HepG2 (cell line): Measurements from ENCODE around the gene KCNF1. TPM values are rescaled to one million over a fixed set of nuclear protein-coding genes. Genes with fewer than 3 reads are reported as not detected.
A peak's percentile ranks its signal among the peaks of the same experiment; 100 is the strongest.

ENCODE experiments used
- EEA1 ChIP-seq: sonication (generic); formaldehyde crosslinking; IDR thresholded peaks from 2 replicates; pipeline ENCODE4 v1.5.1; 2020; ENCODE audit warnings: mild to moderate bottlenecking, missing genetic modification reagents, borderline replicate concordance
- FOXM1 ChIP-seq: sonication (generic); formaldehyde crosslinking; IDR thresholded peaks from 2 replicates; pipeline ENCODE4 v1.5.0; 2020; ENCODE audit warnings: missing genetic modification reagents
- GLI4 ChIP-seq: sonication (generic); formaldehyde crosslinking; IDR thresholded peaks from 2 replicates; pipeline ENCODE4 v1.5.1; 2020; ENCODE audit warnings: missing genetic modification reagents, mild to moderate bottlenecking, moderate library complexity, borderline replicate concordance
- GTF2F1 ChIP-seq: fragments of 150-350 bp; IDR thresholded peaks from 2 replicates; pipeline ENCODE4 v1.6.1; 2014; ENCODE audit warnings: low read length
- KLF13 ChIP-seq: sonication (generic); formaldehyde crosslinking; IDR thresholded peaks from 2 replicates; pipeline ENCODE4 v1.4.0; 2020; ENCODE audit warnings: mild to moderate bottlenecking, missing genetic modification reagents
- KLF15 ChIP-seq: sonication (generic); formaldehyde crosslinking; IDR thresholded peaks from 2 replicates; pipeline ENCODE4 v1.8.1; 2023; ENCODE audit warnings: borderline replicate concordance, mild to moderate bottlenecking, inconsistent platforms, missing genetic modification reagents, mixed read lengths
- NCOA1 ChIP-seq: sonication (generic); formaldehyde crosslinking; IDR thresholded peaks from 2 replicates; pipeline ENCODE4 v1.9.0; 2021; ENCODE audit warnings: missing genetic modification reagents
- PCBP1 ChIP-seq: fragments of 200-400 bp; formaldehyde crosslinking; IDR thresholded peaks from 2 replicates; pipeline ENCODE4 v1.6.1; 2017; ENCODE audit warnings: mild to moderate bottlenecking, low read depth, low read length, borderline replicate concordance
- ZNF263 ChIP-seq: sonication (generic); formaldehyde crosslinking; IDR thresholded peaks from 2 replicates; pipeline ENCODE4 v1.4.0; 2020; ENCODE audit warnings: missing genetic modification reagents
- ZNF326 ChIP-seq: sonication (generic); formaldehyde crosslinking; IDR thresholded peaks from 2 replicates; pipeline ENCODE4 v1.4.0; 2020; ENCODE audit warnings: missing genetic modification reagents, borderline replicate concordance
- ZNF501 ChIP-seq: sonication (generic); formaldehyde crosslinking; IDR thresholded peaks from 2 replicates; pipeline ENCODE4 v1.5.1; 2020; ENCODE audit warnings: mild to moderate bottlenecking, moderate library complexity, missing genetic modification reagents
- ZNF569 ChIP-seq: sonication (generic); formaldehyde crosslinking; IDR thresholded peaks from 2 replicates; pipeline ENCODE4 v1.5.0; 2020; ENCODE audit warnings: mild to moderate bottlenecking, missing genetic modification reagents, moderate library complexity, borderline replicate concordance
- ZSCAN29 ChIP-seq: sonication (generic); formaldehyde crosslinking; conservative IDR thresholded peaks from 2 replicates; pipeline ENCODE4 v1.4.0; 2020; ENCODE audit warnings: mild to moderate bottlenecking, missing genetic modification reagents
- polyA plus RNA-seq, 8 experiments: library from polyadenylated mRNA; depleted of rRNA in 3 of 8; stranded (reverse) in 7 of 8; unstranded in 1 of 8; fragments of >200 nt; fragmentation: Illumina TruSeq in 4 of 8; extraction: Trizol in 4 of 8; gene quantifications; 2 replicates each; pipeline versions ENCODE4 v1.2.1 to v1.2.3, GENCODE V29; 2011 to 2016; ENCODE audit warnings: low read depth in 4 of 8, missing spikeins in 1 of 8, mixed read lengths in 1 of 8; ENCODE audit not compliant: insufficient read depth in 1 of 8
- total RNA-seq, 5 experiments: library from RNA; depleted of rRNA; stranded (reverse); fragments of >200 nt; fragmentation: Illumina TruSeq; extraction: Trizol; gene quantifications; 2 replicates each; pipeline ENCODE4 v1.2.3, GENCODE V29; 2016; ENCODE audit warnings: low read depth in 1 of 5
- TF ChIP-seq, protein P1 (sequence below): IDR thresholded peaks from 2 replicates; pipeline ENCODE4 v1.6.1; 2016; ENCODE audit warnings: mild to moderate bottlenecking
- TF ChIP-seq, protein P2 (sequence below): sonication (generic); formaldehyde crosslinking; IDR thresholded peaks from 2 replicates; pipeline ENCODE4 v1.9.0; 2021; ENCODE audit warnings: missing genetic modification reagents, borderline replicate concordance
- TF ChIP-seq, protein P3 (sequence below): sonication (generic); formaldehyde crosslinking; IDR thresholded peaks from 2 replicates; pipeline ENCODE4 v1.5.1; 2020; ENCODE audit warnings: mild to moderate bottlenecking, moderate library complexity, missing genetic modification reagents
- TF ChIP-seq, protein P4 (sequence below): IDR thresholded peaks from 2 replicates; pipeline ENCODE4 v1.6.1; 2016; ENCODE audit warnings: low read depth, missing genetic modification reagents, missing compliant biosample characterization

Gene KCNF1
- total and polyA plus RNA-seq, 2 of the 13 experiments (the other 11 are each of a cell fraction or from before 2014, with no cell fraction given), result 0.09 to 0.12 TPM

DNA sequence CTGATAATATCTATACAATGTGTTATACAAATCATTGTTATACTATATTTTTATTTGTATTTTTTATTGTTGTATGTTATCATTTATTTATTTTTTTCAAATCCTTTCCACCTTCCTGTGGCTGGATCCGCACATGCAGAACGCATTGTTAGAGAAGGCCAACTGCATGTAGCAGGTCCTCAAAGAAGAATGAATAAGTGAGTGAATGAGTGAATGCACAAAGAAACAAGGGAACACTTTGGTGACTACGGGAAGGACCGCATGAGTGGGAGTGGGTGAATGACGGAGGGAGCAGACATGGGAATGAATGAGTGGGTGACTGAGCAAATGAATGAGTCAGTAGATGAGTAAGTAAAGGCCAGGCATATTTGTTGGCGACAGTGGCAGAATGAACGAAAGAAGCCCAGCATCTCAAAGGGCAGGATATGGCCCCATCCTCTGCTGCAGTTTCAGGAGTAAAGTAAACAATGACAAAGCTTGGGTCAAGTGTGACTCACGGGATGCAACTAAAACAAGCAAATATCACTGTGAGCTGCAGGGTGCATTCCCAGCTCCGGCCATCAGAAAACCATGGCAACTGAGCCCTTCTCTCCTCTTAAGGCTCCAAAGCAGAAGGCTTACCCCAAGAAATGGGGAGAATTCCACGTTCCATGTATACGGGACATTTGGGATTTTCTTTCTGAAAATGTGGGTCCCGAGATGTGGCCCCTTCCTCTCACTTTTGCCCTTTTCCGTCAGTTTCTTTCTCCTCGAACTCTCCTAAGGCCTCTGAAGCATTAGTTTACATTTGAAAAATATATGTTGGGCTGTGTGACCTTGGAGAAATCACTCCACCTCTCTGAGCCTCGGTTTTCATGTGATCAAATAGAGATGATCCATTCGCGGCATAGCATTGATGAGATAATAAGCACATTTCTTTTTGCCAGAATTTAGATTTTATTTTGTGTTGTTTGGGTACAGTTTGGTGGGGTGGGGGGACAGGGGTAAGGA is 24.5 kb downstream of the KCNF1 start (continued):
- TF ChIP-seq GLI4 (CRISPR knock-in tag), result no peak
- TF ChIP-seq, protein P1, sequence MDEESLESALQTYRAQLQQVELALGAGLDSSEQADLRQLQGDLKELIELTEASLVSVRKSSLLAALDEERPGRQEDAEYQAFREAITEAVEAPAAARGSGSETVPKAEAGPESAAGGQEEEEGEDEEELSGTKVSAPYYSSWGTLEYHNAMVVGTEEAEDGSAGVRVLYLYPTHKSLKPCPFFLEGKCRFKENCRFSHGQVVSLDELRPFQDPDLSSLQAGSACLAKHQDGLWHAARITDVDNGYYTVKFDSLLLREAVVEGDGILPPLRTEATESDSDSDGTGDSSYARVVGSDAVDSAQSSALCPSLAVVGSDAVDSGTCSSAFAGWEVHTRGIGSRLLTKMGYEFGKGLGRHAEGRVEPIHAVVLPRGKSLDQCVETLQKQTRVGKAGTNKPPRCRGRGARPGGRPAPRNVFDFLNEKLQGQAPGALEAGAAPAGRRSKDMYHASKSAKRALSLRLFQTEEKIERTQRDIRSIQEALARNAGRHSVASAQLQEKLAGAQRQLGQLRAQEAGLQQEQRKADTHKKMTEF (CRISPR knock-in tag), result peak; percentile 88
- no peak for TF ChIP-seq KLF15 (CRISPR knock-in tag)
- no peak for TF ChIP-seq PCBP1
- TF ChIP-seq, protein P2, sequence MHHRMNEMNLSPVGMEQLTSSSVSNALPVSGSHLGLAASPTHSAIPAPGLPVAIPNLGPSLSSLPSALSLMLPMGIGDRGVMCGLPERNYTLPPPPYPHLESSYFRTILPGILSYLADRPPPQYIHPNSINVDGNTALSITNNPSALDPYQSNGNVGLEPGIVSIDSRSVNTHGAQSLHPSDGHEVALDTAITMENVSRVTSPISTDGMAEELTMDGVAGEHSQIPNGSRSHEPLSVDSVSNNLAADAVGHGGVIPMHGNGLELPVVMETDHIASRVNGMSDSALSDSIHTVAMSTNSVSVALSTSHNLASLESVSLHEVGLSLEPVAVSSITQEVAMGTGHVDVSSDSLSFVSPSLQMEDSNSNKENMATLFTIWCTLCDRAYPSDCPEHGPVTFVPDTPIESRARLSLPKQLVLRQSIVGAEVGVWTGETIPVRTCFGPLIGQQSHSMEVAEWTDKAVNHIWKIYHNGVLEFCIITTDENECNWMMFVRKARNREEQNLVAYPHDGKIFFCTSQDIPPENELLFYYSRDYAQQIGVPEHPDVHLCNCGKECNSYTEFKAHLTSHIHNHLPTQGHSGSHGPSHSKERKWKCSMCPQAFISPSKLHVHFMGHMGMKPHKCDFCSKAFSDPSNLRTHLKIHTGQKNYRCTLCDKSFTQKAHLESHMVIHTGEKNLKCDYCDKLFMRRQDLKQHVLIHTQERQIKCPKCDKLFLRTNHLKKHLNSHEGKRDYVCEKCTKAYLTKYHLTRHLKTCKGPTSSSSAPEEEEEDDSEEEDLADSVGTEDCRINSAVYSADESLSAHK (CRISPR knock-in tag), result no peak
- TF ChIP-seq, protein P3, sequence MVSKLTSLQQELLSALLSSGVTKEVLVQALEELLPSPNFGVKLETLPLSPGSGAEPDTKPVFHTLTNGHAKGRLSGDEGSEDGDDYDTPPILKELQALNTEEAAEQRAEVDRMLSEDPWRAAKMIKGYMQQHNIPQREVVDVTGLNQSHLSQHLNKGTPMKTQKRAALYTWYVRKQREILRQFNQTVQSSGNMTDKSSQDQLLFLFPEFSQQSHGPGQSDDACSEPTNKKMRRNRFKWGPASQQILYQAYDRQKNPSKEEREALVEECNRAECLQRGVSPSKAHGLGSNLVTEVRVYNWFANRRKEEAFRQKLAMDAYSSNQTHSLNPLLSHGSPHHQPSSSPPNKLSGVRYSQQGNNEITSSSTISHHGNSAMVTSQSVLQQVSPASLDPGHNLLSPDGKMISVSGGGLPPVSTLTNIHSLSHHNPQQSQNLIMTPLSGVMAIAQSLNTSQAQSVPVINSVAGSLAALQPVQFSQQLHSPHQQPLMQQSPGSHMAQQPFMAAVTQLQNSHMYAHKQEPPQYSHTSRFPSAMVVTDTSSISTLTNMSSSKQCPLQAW, result peak; percentile 74
- TF ChIP-seq KLF13, result no peak
- no peak for TF ChIP-seq EEA1 (CRISPR knock-in tag)
- 0 out of 2 replicates have a peak, but pooled peaks have one; percentile 13 for TF ChIP-seq ZSCAN29 (CRISPR knock-in tag)
- TF ChIP-seq, protein P4, sequence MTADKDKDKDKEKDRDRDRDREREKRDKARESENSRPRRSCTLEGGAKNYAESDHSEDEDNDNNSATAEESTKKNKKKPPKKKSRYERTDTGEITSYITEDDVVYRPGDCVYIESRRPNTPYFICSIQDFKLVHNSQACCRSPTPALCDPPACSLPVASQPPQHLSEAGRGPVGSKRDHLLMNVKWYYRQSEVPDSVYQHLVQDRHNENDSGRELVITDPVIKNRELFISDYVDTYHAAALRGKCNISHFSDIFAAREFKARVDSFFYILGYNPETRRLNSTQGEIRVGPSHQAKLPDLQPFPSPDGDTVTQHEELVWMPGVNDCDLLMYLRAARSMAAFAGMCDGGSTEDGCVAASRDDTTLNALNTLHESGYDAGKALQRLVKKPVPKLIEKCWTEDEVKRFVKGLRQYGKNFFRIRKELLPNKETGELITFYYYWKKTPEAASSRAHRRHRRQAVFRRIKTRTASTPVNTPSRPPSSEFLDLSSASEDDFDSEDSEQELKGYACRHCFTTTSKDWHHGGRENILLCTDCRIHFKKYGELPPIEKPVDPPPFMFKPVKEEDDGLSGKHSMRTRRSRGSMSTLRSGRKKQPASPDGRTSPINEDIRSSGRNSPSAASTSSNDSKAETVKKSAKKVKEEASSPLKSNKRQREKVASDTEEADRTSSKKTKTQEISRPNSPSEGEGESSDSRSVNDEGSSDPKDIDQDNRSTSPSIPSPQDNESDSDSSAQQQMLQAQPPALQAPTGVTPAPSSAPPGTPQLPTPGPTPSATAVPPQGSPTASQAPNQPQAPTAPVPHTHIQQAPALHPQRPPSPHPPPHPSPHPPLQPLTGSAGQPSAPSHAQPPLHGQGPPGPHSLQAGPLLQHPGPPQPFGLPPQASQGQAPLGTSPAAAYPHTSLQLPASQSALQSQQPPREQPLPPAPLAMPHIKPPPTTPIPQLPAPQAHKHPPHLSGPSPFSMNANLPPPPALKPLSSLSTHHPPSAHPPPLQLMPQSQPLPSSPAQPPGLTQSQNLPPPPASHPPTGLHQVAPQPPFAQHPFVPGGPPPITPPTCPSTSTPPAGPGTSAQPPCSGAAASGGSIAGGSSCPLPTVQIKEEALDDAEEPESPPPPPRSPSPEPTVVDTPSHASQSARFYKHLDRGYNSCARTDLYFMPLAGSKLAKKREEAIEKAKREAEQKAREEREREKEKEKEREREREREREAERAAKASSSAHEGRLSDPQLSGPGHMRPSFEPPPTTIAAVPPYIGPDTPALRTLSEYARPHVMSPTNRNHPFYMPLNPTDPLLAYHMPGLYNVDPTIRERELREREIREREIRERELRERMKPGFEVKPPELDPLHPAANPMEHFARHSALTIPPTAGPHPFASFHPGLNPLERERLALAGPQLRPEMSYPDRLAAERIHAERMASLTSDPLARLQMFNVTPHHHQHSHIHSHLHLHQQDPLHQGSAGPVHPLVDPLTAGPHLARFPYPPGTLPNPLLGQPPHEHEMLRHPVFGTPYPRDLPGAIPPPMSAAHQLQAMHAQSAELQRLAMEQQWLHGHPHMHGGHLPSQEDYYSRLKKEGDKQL (CRISPR knock-in tag), result peak; percentile 70; the same call in 1 of the 2 replicates
- TF ChIP-seq FOXM1 (CRISPR knock-in tag), result no peak
- TF ChIP-seq ZNF326 (CRISPR knock-in tag), result no peak
- no peak for TF ChIP-seq NCOA1
- no peak for TF ChIP-seq GTF2F1
- peak; percentile 84 for TF ChIP-seq ZNF501 (CRISPR knock-in tag)
- TF ChIP-seq ZNF569 (CRISPR knock-in tag), result no peak
- TF ChIP-seq ZNF263 (CRISPR knock-in tag), result no peak
